B cell (primary cell): ENCODE measurements around the gene ANKRD33B.

Experiments used
- EZH2 ChIP-seq: IDR thresholded peaks from 2 replicates; pipeline ENCODE4 v1.6.1; 2012; ENCODE audit warnings: borderline replicate concordance, low read depth, mild to moderate bottlenecking, moderate library complexity, low read length; ENCODE audit not compliant: insufficient read depth, poor library complexity, severe bottlenecking
- TF ChIP-seq, protein P1 (sequence below): fragments of 200-600 bp; IDR thresholded peaks from one replicate; pipeline ENCODE4 v1.8.0; 2022; ENCODE audit warnings: antibody characterized with exemption, mild to moderate bottlenecking

DNA sequence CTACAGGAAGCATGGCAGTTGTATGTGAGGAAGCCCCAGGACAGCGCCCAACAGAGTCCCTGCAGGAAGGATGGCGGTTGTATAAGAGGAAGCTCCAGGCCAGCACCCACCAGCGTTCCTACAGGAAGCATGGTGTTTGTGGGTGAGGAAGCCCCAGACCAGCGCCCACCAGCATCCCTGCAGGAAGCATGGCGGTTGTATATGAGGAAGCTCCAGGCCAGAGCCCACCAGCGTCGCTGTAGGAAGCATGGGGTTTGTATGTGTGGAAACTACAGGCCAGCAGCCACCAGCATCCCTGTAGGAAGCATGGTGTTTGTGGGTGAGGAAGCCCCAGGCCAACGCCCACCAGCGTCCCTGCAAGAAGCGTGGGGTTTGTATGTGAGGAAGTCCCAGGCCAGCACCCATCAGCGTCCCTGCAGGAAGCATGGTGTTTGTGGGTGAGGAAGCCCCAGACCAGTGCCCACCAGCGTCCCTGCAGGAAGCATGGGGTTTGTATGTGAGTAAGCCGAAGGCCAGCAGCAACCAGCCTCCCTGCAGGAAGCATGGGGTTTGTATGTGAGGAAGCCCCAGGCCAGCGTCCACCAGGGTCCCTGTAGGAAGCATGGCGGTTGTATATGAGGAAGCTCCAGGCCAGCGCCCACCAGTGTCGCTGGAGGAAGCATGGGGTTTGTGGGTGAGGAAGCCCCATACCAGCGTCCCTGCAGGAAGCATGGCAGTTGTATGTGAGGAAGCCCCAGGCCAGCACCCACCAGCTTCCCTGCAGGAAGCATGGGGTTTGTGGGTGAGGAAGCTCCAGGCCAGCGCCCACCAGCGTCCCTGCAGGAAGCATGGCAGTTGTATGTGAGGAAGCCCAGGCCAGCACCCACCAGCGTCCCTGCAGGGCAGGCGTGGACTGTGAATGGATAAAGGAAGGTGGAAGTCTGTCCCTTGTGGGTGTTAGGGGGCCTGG lies 118.1 kb downstream of the ANKRD33B start:
- TF ChIP-seq, protein P1, sequence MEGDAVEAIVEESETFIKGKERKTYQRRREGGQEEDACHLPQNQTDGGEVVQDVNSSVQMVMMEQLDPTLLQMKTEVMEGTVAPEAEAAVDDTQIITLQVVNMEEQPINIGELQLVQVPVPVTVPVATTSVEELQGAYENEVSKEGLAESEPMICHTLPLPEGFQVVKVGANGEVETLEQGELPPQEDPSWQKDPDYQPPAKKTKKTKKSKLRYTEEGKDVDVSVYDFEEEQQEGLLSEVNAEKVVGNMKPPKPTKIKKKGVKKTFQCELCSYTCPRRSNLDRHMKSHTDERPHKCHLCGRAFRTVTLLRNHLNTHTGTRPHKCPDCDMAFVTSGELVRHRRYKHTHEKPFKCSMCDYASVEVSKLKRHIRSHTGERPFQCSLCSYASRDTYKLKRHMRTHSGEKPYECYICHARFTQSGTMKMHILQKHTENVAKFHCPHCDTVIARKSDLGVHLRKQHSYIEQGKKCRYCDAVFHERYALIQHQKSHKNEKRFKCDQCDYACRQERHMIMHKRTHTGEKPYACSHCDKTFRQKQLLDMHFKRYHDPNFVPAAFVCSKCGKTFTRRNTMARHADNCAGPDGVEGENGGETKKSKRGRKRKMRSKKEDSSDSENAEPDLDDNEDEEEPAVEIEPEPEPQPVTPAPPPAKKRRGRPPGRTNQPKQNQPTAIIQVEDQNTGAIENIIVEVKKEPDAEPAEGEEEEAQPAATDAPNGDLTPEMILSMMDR = no peak
- TF ChIP-seq EZH2 = no peak
